Transverse colon (tissue), 3 donors: ENCODE results near the gene MIER2.

Experiments used
- CTCF ChIP-seq, 5 experiments: fragments of 200-600 bp in 3 of 5; fragments of 450-650 bp in 2 of 5; sonication (generic) in 3 of 5; IDR thresholded peaks; 1 replicate in 2 of 5; 2 replicates in 3 of 5; pipeline ENCODE4 v1.5.1; 2016 to 2017; ENCODE audit warnings: antibody characterized with exemption in 5 of 5, inconsistent platforms in 3 of 5, mild to moderate bottlenecking in 2 of 5, moderate library complexity in 1 of 5
- EP300 ChIP-seq: sonication (generic); formaldehyde crosslinking; IDR thresholded peaks from one replicate; pipeline ENCODE4 v1.6.1; 2017; ENCODE audit warnings: antibody characterized with exemption, low read depth
- POLR2A ChIP-seq: fragments of 450-650 bp; IDR thresholded peaks from one replicate; pipeline ENCODE4 v1.6.1; 2016; ENCODE audit warnings: antibody characterized with exemption, mild to moderate bottlenecking, moderate library complexity

- TF ChIP-seq CTCF (IDR thresholded peaks at IDR 0.05): no peak
- TF ChIP-seq POLR2A: no peak
- TF ChIP-seq EP300: no peak
Measured at GRCh38 chr19:308471-309205, 36.0 kb downstream of the MIER2 start.
